DMS53 treated with DMSO at 0.1 percent for 48 hours (cell line): ENCODE data around the gene MDM2.
A peak's percentile ranks its signal among the peaks of the same experiment; 100 is the strongest.

Experiments used
- DNase-seq: peaks from one replicate; lab custom pipeline; 2025; ENCODE audit not compliant: unreplicated experiment; lab: John Stamatoyannopoulos, UW

The MDM2 gene

DNA sequence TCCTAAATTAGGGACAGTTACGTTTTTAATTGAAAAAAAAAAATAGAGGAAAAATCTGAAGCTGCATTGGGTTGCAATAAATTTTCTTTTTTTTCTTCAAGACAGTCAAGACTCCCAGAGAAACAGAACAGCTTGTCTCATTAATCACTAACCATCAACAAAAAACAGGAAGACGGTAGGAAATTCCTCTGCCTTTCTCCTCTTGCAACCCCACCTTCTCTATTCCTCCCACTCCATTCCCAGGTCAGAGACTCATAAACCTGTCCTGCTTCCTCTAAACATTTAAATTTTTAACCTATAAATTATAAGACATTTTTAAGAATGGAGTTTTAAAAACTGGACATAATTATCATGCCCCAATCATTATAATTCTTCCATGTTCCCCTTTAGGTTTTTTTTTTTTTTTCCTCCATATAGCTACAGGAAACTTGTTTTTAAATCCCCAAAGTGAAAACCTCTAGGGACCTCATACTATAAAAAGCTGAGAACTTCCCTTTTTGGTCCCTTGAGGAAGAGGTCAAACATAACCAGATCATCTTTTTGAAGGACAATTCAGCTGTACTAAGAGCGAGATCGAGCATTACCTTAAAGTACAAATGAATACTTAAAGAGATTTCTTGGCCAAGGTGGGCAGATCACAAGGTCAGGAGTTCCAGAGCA is 89.0 kb downstream of the MDM2 start:
- DNase-seq, result no peak

DNA sequence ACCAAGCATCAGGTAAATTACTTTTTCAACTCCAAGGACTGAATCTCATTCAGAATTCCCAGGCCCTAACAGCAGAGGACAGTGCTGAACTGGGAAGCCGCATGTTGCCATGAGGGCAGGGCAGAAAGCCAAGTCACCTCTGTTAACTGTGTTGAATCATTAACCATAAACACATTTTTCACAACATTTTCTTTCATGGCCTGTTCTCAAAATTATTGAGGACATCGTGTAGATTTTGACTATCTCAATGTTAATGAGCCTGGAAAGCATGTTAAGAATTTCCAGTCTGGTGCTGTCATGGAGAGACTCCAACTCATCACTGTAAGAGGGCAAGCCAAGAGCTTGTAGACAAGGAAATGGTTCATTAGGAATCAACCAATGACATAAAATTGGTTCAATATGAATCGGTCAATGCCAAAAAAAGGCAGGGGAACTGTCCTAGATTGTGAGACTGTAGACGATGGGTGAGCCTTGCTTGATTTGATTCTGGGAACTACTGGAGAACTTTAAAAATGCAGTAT is 91.3 kb downstream of the MDM2 start:
- DNase-seq, result peak; percentile 35

DNA sequence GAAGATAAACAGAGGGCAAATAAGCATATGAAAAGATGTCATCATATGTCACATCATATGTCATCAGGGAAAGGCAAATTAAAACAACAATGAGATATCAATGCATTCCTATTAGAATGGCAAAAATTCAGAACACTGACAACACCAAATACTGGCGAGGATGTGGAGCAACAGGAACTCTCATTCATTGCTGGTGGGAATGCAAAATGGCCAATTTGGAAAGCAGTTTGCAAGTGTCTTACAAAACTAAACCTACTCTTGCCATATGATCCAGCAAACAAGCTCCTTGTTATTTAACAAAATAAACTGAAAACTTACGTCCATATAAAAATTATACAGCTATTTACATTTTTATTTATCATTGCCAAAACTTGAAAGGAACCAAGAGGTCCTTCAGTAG is 92.3 kb downstream of the MDM2 start:
- DNase-seq, result no peak
